HG02943 (cell line): Measurements from ENCODE around the gene PRDM16.
"Not testable (repeated sequence)": the region's sequence is repeated elsewhere in the genome, so short reads cannot be mapped to it uniquely, and the experiment has no call there.

Source experiments
- ATAC-seq: cut with Tn5 transposase; IDR thresholded peaks from one replicate; pipeline ENCODE4 v1.9.1; 2021; ENCODE audit warnings: mild to moderate bottlenecking, low read depth, moderate library complexity; ENCODE audit not compliant: unreplicated experiment

PRDM16 gene

GRCh38 chr1:3078430-3078861 is 9.4 kb downstream of the PRDM16 start:
- ATAC-seq = no peak

GRCh38 chr1:3078871-3079270 is 9.9 kb downstream of the PRDM16 start:
- ATAC-seq = no peak

- ATAC-seq = no peak
These were observed 10.5 kb downstream of the PRDM16 start for GRCh38 chr1:3079381-3080052.

- ATAC-seq = no peak
These were observed 11.3 kb downstream of the PRDM16 start for GRCh38 chr1:3080053-3080955.

- no peak for ATAC-seq
These were observed 12.2 kb downstream of the PRDM16 start for GRCh38 chr1:3081171-3081683.

- no peak for ATAC-seq
These were observed 13.0 kb downstream of the PRDM16 start for GRCh38 chr1:3082051-3082450.

- ATAC-seq = no peak
These were observed 13.8 kb downstream of the PRDM16 start for GRCh38 chr1:3082571-3083516.

GRCh38 chr1:3084154-3084553 is 15.2 kb downstream of the PRDM16 start:
- ATAC-seq = no peak

GRCh38 chr1:3084726-3085125 is 15.7 kb downstream of the PRDM16 start:
- no peak for ATAC-seq

GRCh38 chr1:3085721-3086120 is 16.7 kb downstream of the PRDM16 start:
- ATAC-seq = no peak

- ATAC-seq = no peak
These were observed 17.4 kb downstream of the PRDM16 start for GRCh38 chr1:3086272-3086974.

GRCh38 chr1:3087049-3087448 is 18.0 kb downstream of the PRDM16 start:
- ATAC-seq = no peak

- not testable (repeated sequence) for ATAC-seq
These were observed 19.1 kb downstream of the PRDM16 start for GRCh38 chr1:3087946-3088668.

GRCh38 chr1:3089490-3089889 is 20.5 kb downstream of the PRDM16 start:
- no peak for ATAC-seq

- ATAC-seq = no peak
These were observed 22.3 kb downstream of the PRDM16 start for GRCh38 chr1:3091334-3091733.

GRCh38 chr1:3092530-3092929 is 23.5 kb downstream of the PRDM16 start:
- no peak for ATAC-seq

- ATAC-seq = no peak
These were observed 25.1 kb downstream of the PRDM16 start for GRCh38 chr1:3093898-3094626.
